ENCODE measurements around the gene NACAD. TPM values are rescaled to one million over a fixed set of nuclear protein-coding genes. Genes with fewer than 3 reads are reported as not detected.

Gene NACAD
- total RNA-seq, 1 experiment from 2014 or later: 1.0 TPM

DNA sequence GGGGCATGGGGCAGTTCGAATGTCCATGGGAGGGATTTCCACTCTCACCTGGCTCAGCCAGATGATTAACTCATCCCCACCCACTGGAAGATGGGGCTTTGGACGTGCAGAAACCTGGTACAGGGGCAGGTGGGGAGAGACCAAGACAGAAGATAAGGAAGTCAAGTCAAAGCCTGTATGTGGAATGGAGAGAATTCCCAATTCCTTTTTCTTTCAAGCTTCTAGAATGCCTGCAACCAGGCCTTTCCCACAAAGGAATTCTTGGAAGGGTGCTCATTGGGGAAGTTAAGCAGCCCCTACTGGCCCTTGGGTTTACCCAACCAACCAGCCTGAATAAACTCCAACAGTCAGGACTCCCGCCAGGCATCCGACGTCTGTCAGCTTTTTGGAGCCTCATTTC is 49.7 kb downstream of the NACAD start:
- H3K4me3 Mint-ChIP-seq (ENCODE audit: unreplicated experiment): no peak overlapping the region
- no peak overlapping the region for H3K27ac Mint-ChIP-seq (ENCODE audit: unreplicated experiment)
- CTCF ChIA-PET: no interaction called here
- H3K4me1 Mint-ChIP-seq (ENCODE audit: low read depth, unreplicated experiment): peaks cover 16% of the 10 kb centered on the region
- POLR2A ChIA-PET: no interaction called here
- no peak for DNase-seq
- H3K27me3 ChIP-seq (replicated peaks; ENCODE audit: control insufficient read depth, insufficient read depth, low read length): no peaks in the 10 kb centered on the region
- H3K27me3 Mint-ChIP-seq (ENCODE audit: insufficient read depth, unreplicated experiment): no peaks in the 10 kb centered on the region
- no peaks in the 10 kb centered on the region for H3K9me3 Mint-ChIP-seq (ENCODE audit: unreplicated experiment)
- peaks cover 1% of the 10 kb centered on the region for H3K36me3 ChIP-seq (ENCODE audit: control insufficient read depth, insufficient read depth, low read length)
- H3K4me3 ChIP-seq (ENCODE audit: low read depth, low read length): no peak overlapping the region
- no peaks in the 10 kb centered on the region for H3K9me3 ChIP-seq
- intact Hi-C loops (cut with micrococcal nuclease; ENCODE audit: unreplicated experiment): no loop called here
- TF ChIP-seq, protein P1, sequence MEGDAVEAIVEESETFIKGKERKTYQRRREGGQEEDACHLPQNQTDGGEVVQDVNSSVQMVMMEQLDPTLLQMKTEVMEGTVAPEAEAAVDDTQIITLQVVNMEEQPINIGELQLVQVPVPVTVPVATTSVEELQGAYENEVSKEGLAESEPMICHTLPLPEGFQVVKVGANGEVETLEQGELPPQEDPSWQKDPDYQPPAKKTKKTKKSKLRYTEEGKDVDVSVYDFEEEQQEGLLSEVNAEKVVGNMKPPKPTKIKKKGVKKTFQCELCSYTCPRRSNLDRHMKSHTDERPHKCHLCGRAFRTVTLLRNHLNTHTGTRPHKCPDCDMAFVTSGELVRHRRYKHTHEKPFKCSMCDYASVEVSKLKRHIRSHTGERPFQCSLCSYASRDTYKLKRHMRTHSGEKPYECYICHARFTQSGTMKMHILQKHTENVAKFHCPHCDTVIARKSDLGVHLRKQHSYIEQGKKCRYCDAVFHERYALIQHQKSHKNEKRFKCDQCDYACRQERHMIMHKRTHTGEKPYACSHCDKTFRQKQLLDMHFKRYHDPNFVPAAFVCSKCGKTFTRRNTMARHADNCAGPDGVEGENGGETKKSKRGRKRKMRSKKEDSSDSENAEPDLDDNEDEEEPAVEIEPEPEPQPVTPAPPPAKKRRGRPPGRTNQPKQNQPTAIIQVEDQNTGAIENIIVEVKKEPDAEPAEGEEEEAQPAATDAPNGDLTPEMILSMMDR (IDR thresholded peaks at IDR 0.05; ENCODE audit: insufficient read depth in 1 of 2, low read depth in 1 of 2, low read length in 1 of 2, severe bottlenecking in 1 of 2, unreplicated experiment in 1 of 2): no peak
- BruUV-seq (replicated peaks): no TSS peak
- H3K36me3 Mint-ChIP-seq (ENCODE audit: insufficient read depth, unreplicated experiment): peaks cover 18% of the 10 kb centered on the region
- peaks cover 9% of the 10 kb centered on the region for H3K4me1 ChIP-seq

DNA sequence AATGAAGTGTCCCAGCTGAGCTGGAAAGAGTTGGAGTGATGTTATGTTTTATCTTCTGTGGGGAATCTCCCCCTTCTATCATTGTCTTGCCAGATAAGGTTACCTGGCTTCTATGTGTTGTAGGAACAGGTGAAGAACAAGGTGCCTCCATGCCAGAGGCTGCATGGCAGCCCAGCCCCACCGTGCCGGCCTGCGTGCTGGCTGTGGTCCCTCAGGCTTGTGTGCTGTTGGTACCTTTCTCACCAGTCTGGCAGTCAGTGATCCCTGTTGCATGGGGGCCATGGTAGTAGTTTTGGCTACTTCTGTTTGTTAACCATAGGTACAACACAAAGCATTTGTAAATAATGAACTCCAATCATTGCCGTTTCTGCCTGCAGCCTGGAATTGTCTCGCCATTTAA is 50.9 kb downstream of the NACAD start:
- Histone ChIP-seq H3K27me3 (replicated peaks; ENCODE audit: control insufficient read depth, insufficient read depth, low read length) (no peaks in the 10 kb centered on the region), H3K4me1 (peaks cover 9% of the 10 kb centered on the region), H3K36me3 (ENCODE audit: control insufficient read depth, insufficient read depth, low read length) (peaks cover 1% of the 10 kb centered on the region), H3K9me3 (no peaks in the 10 kb centered on the region), H3K4me3 (ENCODE audit: low read depth, low read length) (no peak overlapping the region)
- Mint-ChIP-seq H3K27ac (ENCODE audit: unreplicated experiment) (no peak overlapping the region), H3K36me3 (ENCODE audit: insufficient read depth, unreplicated experiment) (peaks cover 18% of the 10 kb centered on the region), H3K9me3 (ENCODE audit: unreplicated experiment) (no peaks in the 10 kb centered on the region), H3K4me1 (ENCODE audit: low read depth, unreplicated experiment) (peaks cover 16% of the 10 kb centered on the region), H3K4me3 (ENCODE audit: unreplicated experiment) (no peak overlapping the region), H3K27me3 (ENCODE audit: insufficient read depth, unreplicated experiment) (no peaks in the 10 kb centered on the region)
- TF ChIP-seq, protein P1 (IDR thresholded peaks at IDR 0.05; ENCODE audit: insufficient read depth in 1 of 2, low read depth in 1 of 2, low read length in 1 of 2, severe bottlenecking in 1 of 2, unreplicated experiment in 1 of 2): no peak
- intact Hi-C loops (cut with micrococcal nuclease; ENCODE audit: unreplicated experiment): no loop called here
- ChIA-PET POLR2A (no interaction called here), CTCF (no interaction called here)
- BruUV-seq (replicated peaks): no TSS peak
- DNase-seq: no peak

DNA sequence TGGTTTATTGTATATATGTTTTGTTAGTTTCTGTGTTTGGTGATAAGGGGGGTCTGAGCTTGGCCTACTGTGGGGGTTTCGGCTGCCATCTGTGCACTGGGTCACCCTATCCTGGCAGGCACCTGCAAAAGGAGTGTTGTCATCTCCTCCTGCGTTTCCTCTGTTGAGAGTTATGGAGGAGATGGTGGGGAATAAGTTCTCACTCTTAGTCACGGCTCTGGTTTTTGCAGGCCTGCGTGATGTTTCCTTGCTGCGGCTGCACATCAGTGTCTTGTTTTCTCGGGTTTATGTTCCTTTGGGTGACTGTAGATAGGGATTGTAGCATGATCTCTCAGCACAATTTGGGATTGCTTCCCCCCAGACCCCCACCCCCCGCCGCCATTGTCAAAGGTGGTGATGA is 52.0 kb downstream of the NACAD start:
- Mint-ChIP-seq H3K27ac (ENCODE audit: unreplicated experiment) (peak overlapping the region; percentile 63), H3K4me3 (ENCODE audit: unreplicated experiment) (no peak overlapping the region), H3K27me3 (ENCODE audit: insufficient read depth, unreplicated experiment) (no peaks in the 10 kb centered on the region), H3K4me1 (ENCODE audit: low read depth, unreplicated experiment) (peaks cover 16% of the 10 kb centered on the region), H3K36me3 (ENCODE audit: insufficient read depth, unreplicated experiment) (peaks cover 10% of the 10 kb centered on the region), H3K9me3 (ENCODE audit: unreplicated experiment) (no peaks in the 10 kb centered on the region)
- Histone ChIP-seq H3K36me3 (ENCODE audit: control insufficient read depth, insufficient read depth, low read length) (no peaks in the 10 kb centered on the region), H3K27me3 (replicated peaks; ENCODE audit: control insufficient read depth, insufficient read depth, low read length) (no peaks in the 10 kb centered on the region), H3K4me3 (ENCODE audit: low read depth, low read length) (no peak overlapping the region), H3K4me1 (peaks cover 9% of the 10 kb centered on the region), H3K9me3 (no peaks in the 10 kb centered on the region)
- CTCF ChIA-PET: no interaction called here
- BruUV-seq (replicated peaks): no TSS peak
- TF ChIP-seq, protein P1 (IDR thresholded peaks at IDR 0.05; ENCODE audit: insufficient read depth in 1 of 2, low read depth in 1 of 2, low read length in 1 of 2, severe bottlenecking in 1 of 2, unreplicated experiment in 1 of 2): no peak
- DNase-seq: no peak
- POLR2A ChIA-PET: no interaction called here
- intact Hi-C loops (cut with micrococcal nuclease; ENCODE audit: unreplicated experiment): no loop called here
